Measurements from ENCODE around the gene NEK4. TPM values are rescaled to one million over a fixed set of nuclear protein-coding genes. Genes with fewer than 3 reads are reported as not detected.

Gene NEK4
- total and polyA plus RNA-seq, 2 experiments from 2014 or later: 12.4 to 14.7 TPM

DNA sequence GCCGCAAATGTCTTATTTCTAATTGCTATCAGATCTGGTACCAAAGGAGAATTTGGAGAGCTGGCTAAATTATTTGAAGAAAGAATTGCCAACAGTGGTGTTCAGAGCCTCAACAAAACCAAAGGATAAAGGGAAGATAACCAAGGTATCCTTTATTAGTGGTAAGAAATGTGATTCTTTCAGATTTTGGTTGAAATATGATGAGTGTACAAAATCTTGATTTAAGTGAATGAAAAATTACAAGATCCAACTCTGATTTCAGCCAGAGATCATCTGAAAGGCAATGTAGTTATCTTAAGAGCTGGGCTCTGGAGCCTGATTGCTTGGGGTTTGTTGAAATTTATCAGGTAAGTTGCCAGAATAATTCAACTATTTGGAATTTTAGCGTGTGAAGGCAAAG is 80.2 kb downstream of the NEK4 start:
- Histone ChIP-seq H3K9me3 (ENCODE audit: low read depth) (no peaks in the 10 kb centered on the region), H3K27ac (no peak overlapping the region), H3K27me3 (no peaks in the 10 kb centered on the region), H3K4me1 (ENCODE audit: low read depth) (peaks cover 2% of the 10 kb centered on the region), H3K4me3 (no peak overlapping the region), H3K36me3 (peaks cover 76% of the 10 kb centered on the region)
- no peak for DNase-seq (ENCODE audit: low read depth in 1 of 2, low spot score in 1 of 2)
- TF ChIP-seq, protein P1, sequence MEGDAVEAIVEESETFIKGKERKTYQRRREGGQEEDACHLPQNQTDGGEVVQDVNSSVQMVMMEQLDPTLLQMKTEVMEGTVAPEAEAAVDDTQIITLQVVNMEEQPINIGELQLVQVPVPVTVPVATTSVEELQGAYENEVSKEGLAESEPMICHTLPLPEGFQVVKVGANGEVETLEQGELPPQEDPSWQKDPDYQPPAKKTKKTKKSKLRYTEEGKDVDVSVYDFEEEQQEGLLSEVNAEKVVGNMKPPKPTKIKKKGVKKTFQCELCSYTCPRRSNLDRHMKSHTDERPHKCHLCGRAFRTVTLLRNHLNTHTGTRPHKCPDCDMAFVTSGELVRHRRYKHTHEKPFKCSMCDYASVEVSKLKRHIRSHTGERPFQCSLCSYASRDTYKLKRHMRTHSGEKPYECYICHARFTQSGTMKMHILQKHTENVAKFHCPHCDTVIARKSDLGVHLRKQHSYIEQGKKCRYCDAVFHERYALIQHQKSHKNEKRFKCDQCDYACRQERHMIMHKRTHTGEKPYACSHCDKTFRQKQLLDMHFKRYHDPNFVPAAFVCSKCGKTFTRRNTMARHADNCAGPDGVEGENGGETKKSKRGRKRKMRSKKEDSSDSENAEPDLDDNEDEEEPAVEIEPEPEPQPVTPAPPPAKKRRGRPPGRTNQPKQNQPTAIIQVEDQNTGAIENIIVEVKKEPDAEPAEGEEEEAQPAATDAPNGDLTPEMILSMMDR (IDR thresholded peaks at IDR 0.05; ENCODE audit: low read depth, low read length): no peak

DNA sequence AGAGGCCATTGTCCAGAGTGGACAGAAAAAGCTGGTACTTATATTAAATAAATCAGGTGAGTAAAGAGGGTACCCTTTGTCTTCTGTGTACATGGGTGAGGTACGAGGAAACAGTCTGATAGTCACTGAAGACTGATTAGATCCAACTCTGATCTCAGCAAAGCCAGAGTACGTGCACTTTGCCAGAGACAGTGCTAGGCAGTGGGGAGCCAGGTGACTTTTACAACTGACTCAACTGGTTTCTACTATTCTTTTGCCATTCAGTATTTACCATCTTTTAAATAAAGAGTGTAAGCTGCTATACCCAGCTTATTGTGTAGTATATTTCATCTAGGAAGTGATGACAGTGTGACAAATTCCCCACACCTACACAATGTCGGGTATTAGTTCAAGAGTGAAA is 81.6 kb downstream of the NEK4 start:
- peaks cover 63% of the 10 kb centered on the region for H3K36me3 ChIP-seq
- no peaks in the 10 kb centered on the region for H3K9me3 ChIP-seq (ENCODE audit: low read depth)
- no peak overlapping the region for H3K27ac ChIP-seq
- H3K4me1 ChIP-seq (ENCODE audit: low read depth): peaks cover 10% of the 10 kb centered on the region
- DNase-seq (ENCODE audit: low read depth in 1 of 2, low spot score in 1 of 2): no peak
- TF ChIP-seq, protein P1 (IDR thresholded peaks at IDR 0.05; ENCODE audit: low read depth, low read length): no peak
- H3K4me3 ChIP-seq: no peak overlapping the region
- H3K27me3 ChIP-seq: no peaks in the 10 kb centered on the region

DNA sequence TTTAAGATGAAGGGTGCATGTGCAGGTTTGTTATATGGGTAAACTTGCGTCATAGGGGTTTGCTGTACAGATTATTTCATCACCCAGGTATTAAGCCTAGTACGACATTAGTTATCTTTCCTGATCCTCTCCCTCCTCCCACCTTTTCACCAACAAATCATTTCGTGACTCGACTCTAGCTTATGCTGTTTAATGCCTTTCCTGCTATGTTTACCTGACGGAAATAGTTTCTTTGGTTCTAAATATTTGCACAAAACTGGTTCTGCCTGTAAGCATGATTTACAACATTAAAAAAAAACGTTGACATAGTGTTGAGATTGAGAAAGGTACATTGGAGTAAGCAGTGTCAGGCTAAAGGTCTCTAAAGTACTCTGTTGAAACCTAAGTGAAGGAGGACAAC is 82.5 kb downstream of the NEK4 start:
- H3K27ac ChIP-seq: no peak overlapping the region
- no peaks in the 10 kb centered on the region for H3K9me3 ChIP-seq (ENCODE audit: low read depth)
- H3K27me3 ChIP-seq: no peaks in the 10 kb centered on the region
- peaks cover 54% of the 10 kb centered on the region for H3K36me3 ChIP-seq
- H3K4me3 ChIP-seq: no peak overlapping the region
- DNase-seq (ENCODE audit: low read depth in 1 of 2, low spot score in 1 of 2): no peak
- TF ChIP-seq, protein P1 (IDR thresholded peaks at IDR 0.05; ENCODE audit: low read depth, low read length): no peak
- H3K4me1 ChIP-seq (ENCODE audit: low read depth): peaks cover 12% of the 10 kb centered on the region

DNA sequence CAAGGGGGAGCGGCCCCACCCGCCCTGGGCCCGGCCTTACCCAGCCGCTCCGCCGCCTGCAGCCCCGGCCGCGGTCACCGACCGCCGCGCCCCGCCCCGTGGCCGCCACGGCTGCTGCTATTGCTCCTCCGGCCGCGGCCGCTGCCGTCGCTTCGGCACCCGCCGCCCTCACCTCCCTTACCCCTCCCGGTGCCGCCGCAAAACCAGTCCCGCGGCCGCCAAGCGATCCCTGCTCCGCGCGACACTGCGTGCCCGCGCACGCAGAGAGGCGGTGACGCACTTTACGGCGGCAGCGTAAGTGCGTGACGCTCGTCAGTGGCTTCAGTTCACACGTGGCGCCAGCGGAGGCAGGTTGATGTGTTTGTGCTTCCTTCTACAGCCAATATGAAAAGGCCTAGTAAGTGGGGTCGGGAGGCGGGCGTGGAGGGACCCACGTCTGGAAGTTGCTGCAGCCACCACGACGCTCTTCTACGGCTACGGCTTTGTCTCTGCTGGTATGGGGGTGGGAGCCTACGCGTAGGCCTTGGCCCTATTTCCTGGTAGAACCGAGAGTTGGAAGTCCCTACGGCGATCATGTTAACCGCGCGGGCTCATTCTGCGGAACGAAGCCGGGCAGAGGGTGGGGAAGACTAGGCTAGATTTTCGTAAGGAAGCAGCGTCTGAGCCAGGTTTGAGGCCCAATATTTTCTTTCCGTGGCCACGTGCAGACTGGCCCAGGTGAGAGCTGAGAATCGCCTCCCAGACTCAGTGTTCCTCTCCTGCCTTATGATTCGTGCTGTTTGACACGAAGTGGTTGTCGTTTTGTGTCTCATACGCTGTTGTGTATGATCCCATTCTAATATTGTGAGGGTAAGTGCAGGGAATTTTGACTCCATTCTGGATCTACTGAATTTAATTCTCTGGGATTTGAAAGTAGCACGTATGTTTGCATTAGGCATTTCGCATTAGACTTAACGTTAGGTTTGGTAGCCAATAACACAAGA is 84.7 kb downstream of the NEK4 start, which contains the start of the genes GNL3 and PBRM1:
Gene GNL3 (plus strand): TSS at position 324 of the 983 bp plus-strand sequence. CDS start 61 bp downstream, at position 385.
Gene PBRM1 (minus strand): TSS at position 205 of the 983 bp plus-strand sequence.
- Histone ChIP-seq H3K36me3 (peaks cover 38% of the 10 kb centered on the region), H3K27me3 (no peaks in the 10 kb centered on the region), H3K4me1 (ENCODE audit: low read depth) (peaks cover 22% of the 10 kb centered on the region), H3K4me3 (peak within 1 kb of the TSS; percentile 91), H3K27ac (peak within 1 kb of the TSS; percentile 99), H3K9me3 (ENCODE audit: low read depth) (no peaks in the 10 kb centered on the region)
- DNase-seq (ENCODE audit: low read depth in 1 of 2, low spot score in 1 of 2): peak; percentile 97
- TF ChIP-seq, protein P1 (IDR thresholded peaks at IDR 0.05; ENCODE audit: low read depth, low read length): no peak

DNA sequence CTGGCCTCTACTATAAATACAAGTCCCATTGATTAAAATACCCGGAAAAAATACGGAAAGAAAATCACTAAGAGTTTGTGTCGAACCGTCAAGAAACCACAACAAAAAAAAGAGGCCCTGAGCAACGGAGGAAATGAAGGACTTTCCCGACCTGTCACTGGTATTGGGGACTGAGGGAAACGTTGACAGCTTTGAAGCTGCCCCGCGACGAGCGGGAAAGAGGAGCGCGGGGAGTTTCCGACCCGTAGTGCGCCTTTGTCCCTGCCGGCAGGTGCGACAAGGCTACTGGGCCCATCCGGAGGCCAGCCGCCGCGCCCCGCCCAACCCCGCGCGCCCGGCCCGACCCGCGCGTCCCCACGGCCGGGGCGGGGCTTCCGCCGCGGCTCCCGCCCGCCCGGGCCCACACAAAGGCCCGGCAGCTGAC is 85.4 kb downstream of the NEK4 start:
- Histone ChIP-seq H3K27me3 (no peaks in the 10 kb centered on the region), H3K4me1 (ENCODE audit: low read depth) (peaks cover 22% of the 10 kb centered on the region), H3K27ac (peak overlapping the region; percentile 99), H3K36me3 (peaks cover 36% of the 10 kb centered on the region), H3K4me3 (peak overlapping the region; percentile 91), H3K9me3 (ENCODE audit: low read depth) (no peaks in the 10 kb centered on the region)
- TF ChIP-seq, protein P1 (IDR thresholded peaks at IDR 0.05; ENCODE audit: low read depth, low read length): no peak
- DNase-seq (ENCODE audit: low read depth in 1 of 2, low spot score in 1 of 2): peak in 1 of 2 donors; percentile 88

All from cardiac muscle cell (in vitro differentiated cells and primary cell).